ENCODE data around the gene ITGBL1.

DNA sequence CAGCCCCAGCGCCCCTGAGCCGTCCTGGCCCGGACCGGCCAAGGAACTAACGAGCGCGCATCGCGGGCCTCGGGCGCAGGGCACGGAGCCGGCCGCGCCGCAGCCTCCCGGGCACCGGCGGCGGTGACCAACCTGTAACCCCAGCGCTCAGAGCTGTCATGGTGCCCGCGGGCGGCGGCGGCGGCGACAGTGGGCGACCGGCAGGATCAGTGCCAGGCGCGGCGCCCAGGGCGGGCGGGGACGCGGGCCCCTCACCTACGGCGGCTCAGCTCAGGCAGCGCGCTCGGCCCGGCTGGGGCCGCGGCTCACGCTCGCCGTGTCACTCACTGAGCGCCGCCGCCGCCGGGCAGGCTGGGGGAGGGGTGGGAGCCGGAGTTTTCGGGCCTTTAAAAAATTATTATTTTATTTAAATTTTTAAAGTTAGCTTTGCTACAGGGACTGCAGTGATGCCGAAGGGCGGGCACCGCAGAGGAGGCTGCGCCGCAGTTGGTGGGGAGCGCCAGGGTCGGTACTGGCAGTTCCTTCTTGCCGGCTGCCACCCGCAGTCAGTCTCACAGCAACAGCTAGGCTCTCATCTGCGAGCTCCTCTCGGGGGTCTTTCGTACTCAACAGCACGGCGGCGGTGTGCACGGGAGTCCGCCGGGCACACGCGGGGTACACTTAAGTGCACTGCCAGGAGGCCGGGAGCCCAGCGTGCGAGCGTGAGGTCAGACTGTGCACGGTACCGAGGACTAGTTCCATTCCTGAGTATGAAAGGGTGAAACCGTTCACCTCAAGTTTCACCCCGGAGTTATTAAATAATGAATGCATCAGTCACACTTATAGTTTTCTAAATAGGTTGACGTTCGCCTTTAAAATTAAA lies 36.1 kb upstream of the ITGBL1 start, which contains the start of gene NALCN:
- TF ChIP-seq, protein P1, sequence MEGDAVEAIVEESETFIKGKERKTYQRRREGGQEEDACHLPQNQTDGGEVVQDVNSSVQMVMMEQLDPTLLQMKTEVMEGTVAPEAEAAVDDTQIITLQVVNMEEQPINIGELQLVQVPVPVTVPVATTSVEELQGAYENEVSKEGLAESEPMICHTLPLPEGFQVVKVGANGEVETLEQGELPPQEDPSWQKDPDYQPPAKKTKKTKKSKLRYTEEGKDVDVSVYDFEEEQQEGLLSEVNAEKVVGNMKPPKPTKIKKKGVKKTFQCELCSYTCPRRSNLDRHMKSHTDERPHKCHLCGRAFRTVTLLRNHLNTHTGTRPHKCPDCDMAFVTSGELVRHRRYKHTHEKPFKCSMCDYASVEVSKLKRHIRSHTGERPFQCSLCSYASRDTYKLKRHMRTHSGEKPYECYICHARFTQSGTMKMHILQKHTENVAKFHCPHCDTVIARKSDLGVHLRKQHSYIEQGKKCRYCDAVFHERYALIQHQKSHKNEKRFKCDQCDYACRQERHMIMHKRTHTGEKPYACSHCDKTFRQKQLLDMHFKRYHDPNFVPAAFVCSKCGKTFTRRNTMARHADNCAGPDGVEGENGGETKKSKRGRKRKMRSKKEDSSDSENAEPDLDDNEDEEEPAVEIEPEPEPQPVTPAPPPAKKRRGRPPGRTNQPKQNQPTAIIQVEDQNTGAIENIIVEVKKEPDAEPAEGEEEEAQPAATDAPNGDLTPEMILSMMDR (IDR thresholded peaks at IDR 0.05), result no peak
- TF ChIP-seq EP300 (IDR thresholded peaks at IDR 0.05), result no peak
- no peak for TF ChIP-seq POLR2A (IDR thresholded peaks at IDR 0.05)

Measured in ovary (tissue), 3 donors.